ENCODE results near the gene ZFP69B. TPM values are rescaled to one million over a fixed set of nuclear protein-coding genes. Genes with fewer than 3 reads are reported as not detected.

Gene ZFP69B
- total and polyA plus RNA-seq, 2 of the 4 experiments (the other 2 are of a cell fraction) = 3.1 to 6.8 TPM

DNA sequence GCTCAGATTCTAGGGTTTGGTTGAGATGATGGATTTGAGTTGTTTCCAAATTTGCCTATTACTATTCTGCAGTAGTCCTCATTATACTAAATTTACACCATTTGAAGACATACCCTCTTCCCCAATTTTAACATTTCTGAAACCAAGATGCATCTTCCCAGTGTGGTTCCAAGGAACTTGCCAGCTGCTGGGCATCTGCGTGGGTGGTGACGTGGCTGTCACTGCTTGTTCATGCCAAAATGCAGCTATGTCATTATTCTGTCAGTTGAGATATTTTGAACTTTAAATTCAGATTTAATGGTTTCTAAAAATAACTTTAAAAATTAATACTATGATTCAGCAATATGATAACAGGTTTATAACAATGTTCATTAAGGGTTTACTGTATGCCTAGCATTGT is 28.0 kb downstream of the ZFP69B start:
- H4K20me1 ChIP-seq (ENCODE audit: insufficient read depth, low read length) = no peaks in the 10 kb centered on the region
- no peak overlapping the region for H2BK5ac ChIP-seq (ENCODE audit: low read depth, low read length, poor library complexity, severe bottlenecking)
- ChIA-PET POLR2A (ENCODE audit: unreplicated experiment) (no interaction called here), CTCF (no interaction called here)
- peak overlapping the region; percentile 44 to 63; a peak in 2 of 4 replicates for H4K8ac ChIP-seq (ENCODE audit: low read depth in 2 of 2, low read length in 2 of 2)
- H2AFZ ChIP-seq (replicated peaks; ENCODE audit: low read length, poor library complexity) = peak overlapping the region; percentile 88
- H2BK15ac ChIP-seq (ENCODE audit: low read depth, low read length) = no peak overlapping the region
- no peak overlapping the region for H3K14ac ChIP-seq (replicated peaks; ENCODE audit: low read depth, low read length)
- H2BK20ac ChIP-seq (ENCODE audit: low read depth, low read length) = no peak overlapping the region
- peaks cover 13% of the 10 kb centered on the region for H3K9me3 ChIP-seq (ENCODE audit: control insufficient read depth, insufficient read depth, low read length)
- peaks cover 0 to 11% of the 10 kb centered on the region in 2 experiments; a peak in 2 of 4 replicates for H3K79me1 ChIP-seq (ENCODE audit: low read depth in 1 of 2, low read length in 2 of 2)
- no peak overlapping the region for H3K4ac ChIP-seq (ENCODE audit: low read depth, low read length)
- H3K9me1 ChIP-seq (ENCODE audit: insufficient read depth, low read length) = no peaks in the 10 kb centered on the region; the same call in 1 of the 2 replicates
- no peak overlapping the region for H3K18ac ChIP-seq (ENCODE audit: low read depth, low read length)
- no TSS peak for BruUV-seq (replicated peaks)
- H3K9ac ChIP-seq (ENCODE audit: low read depth, low read length) = no peak overlapping the region; the same call in 1 of the 2 replicates
- intact Hi-C loops (cut with micrococcal nuclease) (no loop called here), dilution Hi-C loops (cut with HindIII; ENCODE audit: low sequenced_read_pairs, unreplicated experiment) (no loop called here), in situ Hi-C loops (cut with MboI; ENCODE audit: low sequenced_read_pairs) (no loop called here)
- H3K27me3 ChIP-seq (ENCODE audit: control insufficient read depth, insufficient read depth, low read length) = no peaks in the 10 kb centered on the region
- no peak overlapping the region for H4K5ac ChIP-seq (ENCODE audit: low read depth, low read length)
- DNase-seq (no peak), ATAC-seq (ENCODE audit: low read depth) (no peak)
- no CpG with 5 or more reads among the region's 2 CpGs for WGBS, 2 experiments (ENCODE audit: extremely low coverage in 2 of 2, insufficient read length in 1 of 2)
- H3K4me2 ChIP-seq (ENCODE audit: low read depth, low read length) = peak overlapping the region; percentile 89
- peaks cover 7% of the 10 kb centered on the region for H3K36me3 ChIP-seq (ENCODE audit: control insufficient read depth, insufficient read depth, low read length)
- no peak overlapping the region for H3K27ac ChIP-seq (ENCODE audit: insufficient read depth, low read length)
- H2AK5ac ChIP-seq (ENCODE audit: low read depth, low read length) = no peak overlapping the region
- no peak for TF ChIP-seq RAD21 (IDR thresholded peaks at IDR 0.05; ENCODE audit: low read length)
- no peak for TF ChIP-seq BHLHE40 (IDR thresholded peaks at IDR 0.05; ENCODE audit: low read depth, low read length)
- no peak for TF ChIP-seq CHD1 (IDR thresholded peaks at IDR 0.05; ENCODE audit: low read depth, low read length)
- TF ChIP-seq SMC3 (IDR thresholded peaks at IDR 0.05; ENCODE audit: low read depth, low read length) = no peak
- TF ChIP-seq, protein P1, sequence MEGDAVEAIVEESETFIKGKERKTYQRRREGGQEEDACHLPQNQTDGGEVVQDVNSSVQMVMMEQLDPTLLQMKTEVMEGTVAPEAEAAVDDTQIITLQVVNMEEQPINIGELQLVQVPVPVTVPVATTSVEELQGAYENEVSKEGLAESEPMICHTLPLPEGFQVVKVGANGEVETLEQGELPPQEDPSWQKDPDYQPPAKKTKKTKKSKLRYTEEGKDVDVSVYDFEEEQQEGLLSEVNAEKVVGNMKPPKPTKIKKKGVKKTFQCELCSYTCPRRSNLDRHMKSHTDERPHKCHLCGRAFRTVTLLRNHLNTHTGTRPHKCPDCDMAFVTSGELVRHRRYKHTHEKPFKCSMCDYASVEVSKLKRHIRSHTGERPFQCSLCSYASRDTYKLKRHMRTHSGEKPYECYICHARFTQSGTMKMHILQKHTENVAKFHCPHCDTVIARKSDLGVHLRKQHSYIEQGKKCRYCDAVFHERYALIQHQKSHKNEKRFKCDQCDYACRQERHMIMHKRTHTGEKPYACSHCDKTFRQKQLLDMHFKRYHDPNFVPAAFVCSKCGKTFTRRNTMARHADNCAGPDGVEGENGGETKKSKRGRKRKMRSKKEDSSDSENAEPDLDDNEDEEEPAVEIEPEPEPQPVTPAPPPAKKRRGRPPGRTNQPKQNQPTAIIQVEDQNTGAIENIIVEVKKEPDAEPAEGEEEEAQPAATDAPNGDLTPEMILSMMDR (conservative IDR thresholded peaks at IDR 0.05; ENCODE audit: low read depth, low read length) = no peak
- TF ChIP-seq MAFK (IDR thresholded peaks at IDR 0.05; ENCODE audit: low read depth, low read length) = no peak
- TF ChIP-seq, protein P2, sequence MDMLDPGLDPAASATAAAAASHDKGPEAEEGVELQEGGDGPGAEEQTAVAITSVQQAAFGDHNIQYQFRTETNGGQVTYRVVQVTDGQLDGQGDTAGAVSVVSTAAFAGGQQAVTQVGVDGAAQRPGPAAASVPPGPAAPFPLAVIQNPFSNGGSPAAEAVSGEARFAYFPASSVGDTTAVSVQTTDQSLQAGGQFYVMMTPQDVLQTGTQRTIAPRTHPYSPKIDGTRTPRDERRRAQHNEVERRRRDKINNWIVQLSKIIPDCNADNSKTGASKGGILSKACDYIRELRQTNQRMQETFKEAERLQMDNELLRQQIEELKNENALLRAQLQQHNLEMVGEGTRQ (IDR thresholded peaks at IDR 0.05; ENCODE audit: low read depth, low read length) = no peak
- TF ChIP-seq NFE2L2 (IDR thresholded peaks at IDR 0.05; ENCODE audit: low read depth, low read length) = no peak
- no peak for TF ChIP-seq FOS (IDR thresholded peaks at IDR 0.05; ENCODE audit: low read depth, low read length)
- TF ChIP-seq RFX5 (IDR thresholded peaks at IDR 0.05; ENCODE audit: low read depth, low read length) = no peak
- TF ChIP-seq RCOR1 (IDR thresholded peaks at IDR 0.05; ENCODE audit: insufficient replicate concordance, low read length) = no peak
- no peak for TF ChIP-seq MXI1 (IDR thresholded peaks at IDR 0.05; ENCODE audit: borderline replicate concordance, low read depth, low read length)
- TF ChIP-seq CEBPB (IDR thresholded peaks at IDR 0.05; ENCODE audit: low read depth, low read length) = no peak
- H3K4me1 ChIP-seq (ENCODE audit: control insufficient read depth, insufficient read depth, low read length) = 0 out of 2 replicates have a peak, but pooled peaks cover 2% of the 10 kb centered on the region
- H3K56ac ChIP-seq (ENCODE audit: extremely low read depth, insufficient read depth, low read length) = peak overlapping the region; percentile 8; the same call in 1 of the 2 replicates
- H2AK9ac ChIP-seq (replicated peaks; ENCODE audit: low read depth, low read length, poor library complexity) = peak overlapping the region; percentile 11
- H4K91ac ChIP-seq (ENCODE audit: insufficient read depth, low read depth, low read length) = no peak overlapping the region
- no peak overlapping the region for H2BK120ac ChIP-seq (ENCODE audit: low read depth, low read length)
- peak overlapping the region; percentile 98 for H3K4me3 ChIP-seq (ENCODE audit: insufficient read depth, low read depth, low read length)
- no peak overlapping the region for H3K23ac ChIP-seq (ENCODE audit: low read depth, low read length)
